ENCODE data around the gene DEFB114.

- no peak for TF ChIP-seq CTCF (IDR thresholded peaks at IDR 0.05; ENCODE audit: low read length)
- TF ChIP-seq EZH2 (IDR thresholded peaks at IDR 0.05; ENCODE audit: borderline replicate concordance, low read length) = no peak
Measured at GRCh38 chr6:49929340-49929739, 34.6 kb downstream of the DEFB114 start.
